HG03520 (cell line): ENCODE data around the gene DSCAM.

Source experiments
- ATAC-seq: cut with Tn5 transposase; IDR thresholded peaks from one replicate; pipeline ENCODE4 v1.9.1; 2021; ENCODE audit warnings: mild to moderate bottlenecking, moderate library complexity; ENCODE audit not compliant: unreplicated experiment

The DSCAM gene

DNA sequence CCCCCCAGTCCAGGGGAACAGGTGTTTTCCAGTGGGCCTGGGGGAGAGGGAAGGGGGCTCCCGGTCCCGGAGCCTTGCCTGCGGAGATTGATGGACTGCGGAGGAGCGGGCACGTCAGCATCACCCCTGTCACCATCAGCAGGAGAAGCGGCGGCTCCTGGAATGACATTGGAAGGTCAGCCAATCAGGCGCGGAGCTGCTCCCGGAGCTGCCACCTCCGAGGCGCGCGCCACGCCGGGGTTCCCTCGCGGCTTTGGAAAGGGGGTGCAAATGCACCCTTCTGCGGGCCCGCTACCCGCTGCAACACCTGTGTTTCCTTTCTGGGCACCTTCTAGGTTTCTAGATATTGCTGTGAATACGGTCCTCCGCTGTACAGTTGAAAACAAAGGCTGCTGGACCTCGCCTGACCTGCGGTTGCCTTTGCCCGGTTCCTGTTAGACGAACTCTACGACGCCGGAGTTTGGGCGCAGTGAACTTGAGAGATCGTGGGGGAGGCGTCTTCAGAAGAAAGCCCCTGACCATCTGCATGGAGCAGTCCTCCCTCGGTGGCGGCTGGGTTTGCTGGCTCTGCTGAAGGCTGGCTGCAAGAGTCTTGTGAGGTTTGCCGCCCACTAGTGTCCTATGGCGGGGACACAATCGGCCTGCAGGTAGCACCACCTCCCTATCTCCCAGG lies 5.3 kb downstream of the DSCAM start:
- ATAC-seq, result no peak

DNA sequence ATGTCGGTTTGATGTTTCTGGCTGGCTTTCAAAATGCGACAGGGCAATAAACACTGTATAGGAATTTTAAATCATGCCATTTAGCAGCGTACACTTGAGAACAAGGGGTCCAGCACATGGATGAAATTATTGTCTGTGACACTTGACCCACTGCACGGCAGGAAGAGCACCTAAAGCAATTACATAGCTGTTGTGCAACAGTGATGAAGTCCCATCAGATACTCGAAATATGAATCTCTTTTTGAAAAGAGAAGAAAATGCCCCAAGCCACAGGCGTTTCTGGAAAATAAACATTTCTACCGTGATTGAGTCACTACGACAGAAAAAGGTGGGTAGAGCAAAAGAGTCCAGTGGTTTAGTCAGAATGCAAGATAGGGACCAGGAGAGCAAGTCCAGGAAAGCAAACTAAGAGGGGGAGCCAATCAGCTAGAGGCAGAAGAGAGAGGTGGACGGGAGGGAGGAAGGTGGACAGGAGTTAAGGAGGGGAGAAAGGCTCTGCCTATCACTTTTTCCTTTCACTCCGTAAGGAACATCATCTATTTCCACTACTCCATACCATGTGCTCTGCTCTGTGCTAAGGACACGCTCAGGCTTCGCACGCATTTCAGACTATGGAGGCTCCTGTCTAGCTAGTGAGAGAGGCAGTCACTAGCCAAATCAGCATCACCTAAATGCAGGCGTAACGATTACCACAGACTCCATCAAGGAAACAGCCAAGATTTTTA lies 6.4 kb downstream of the DSCAM start:
- no peak for ATAC-seq

DNA sequence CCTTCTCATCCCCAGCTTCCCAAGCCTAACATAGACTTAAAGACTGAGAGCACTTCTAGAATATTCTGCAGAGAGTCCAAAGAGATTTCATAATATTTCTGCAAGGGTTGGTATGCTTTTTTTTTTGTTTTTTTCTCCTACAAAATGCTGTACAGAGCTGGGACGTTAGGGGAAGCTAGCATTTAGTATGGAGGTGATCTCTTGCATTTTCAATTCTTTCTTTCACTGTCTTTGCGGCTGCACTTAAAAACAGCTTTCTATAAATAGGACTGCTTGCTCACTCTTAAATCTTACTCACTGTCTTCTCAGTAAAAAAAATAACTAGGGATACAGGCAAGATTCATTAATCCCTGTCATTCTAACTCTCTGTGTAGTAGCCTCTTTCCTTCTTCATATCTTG lies 7.4 kb downstream of the DSCAM start:
- ATAC-seq, result no peak

DNA sequence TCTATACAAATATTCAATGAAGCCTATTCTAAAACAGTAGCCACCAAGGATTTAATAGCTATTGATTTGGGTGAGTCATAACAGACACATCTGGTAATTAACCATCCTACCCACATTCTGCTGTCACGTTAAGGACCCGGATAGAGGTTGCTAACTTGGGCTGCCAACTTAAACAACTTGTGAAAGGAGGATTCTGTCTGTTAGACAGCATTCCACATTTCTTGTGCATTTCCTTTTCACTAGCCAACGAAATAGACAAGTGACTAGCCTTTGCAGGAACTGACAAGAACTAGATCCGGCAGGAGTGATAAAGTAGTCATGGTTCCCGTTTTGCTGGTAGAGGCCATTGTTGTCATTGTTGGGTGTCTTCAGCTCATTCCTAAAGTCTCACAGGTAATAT lies 9.5 kb downstream of the DSCAM start:
- no peak for ATAC-seq

DNA sequence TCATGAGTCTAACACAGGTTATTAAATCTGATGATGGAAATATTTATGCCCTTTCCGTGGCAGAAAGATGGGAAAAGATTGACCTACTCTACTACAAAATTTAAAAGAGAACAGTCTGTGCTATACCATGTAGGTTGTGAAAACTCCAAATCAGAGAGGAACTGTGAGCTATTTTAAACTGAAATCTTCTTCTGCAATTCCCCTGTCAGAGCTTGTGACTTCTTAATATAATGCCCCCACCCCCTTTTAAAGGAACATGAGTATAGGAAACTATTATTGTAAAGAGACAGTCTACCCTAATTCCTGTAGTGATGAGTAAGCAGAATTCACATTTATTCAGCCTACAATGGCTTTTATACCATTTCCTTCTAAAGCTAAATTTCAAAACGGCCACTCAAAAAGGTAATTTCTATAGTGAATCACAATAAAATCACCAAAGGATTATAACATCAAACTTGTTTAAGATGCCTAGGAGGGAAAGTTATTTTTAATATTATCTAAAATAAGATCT lies 11.7 kb downstream of the DSCAM start:
- ATAC-seq, result no peak

DNA sequence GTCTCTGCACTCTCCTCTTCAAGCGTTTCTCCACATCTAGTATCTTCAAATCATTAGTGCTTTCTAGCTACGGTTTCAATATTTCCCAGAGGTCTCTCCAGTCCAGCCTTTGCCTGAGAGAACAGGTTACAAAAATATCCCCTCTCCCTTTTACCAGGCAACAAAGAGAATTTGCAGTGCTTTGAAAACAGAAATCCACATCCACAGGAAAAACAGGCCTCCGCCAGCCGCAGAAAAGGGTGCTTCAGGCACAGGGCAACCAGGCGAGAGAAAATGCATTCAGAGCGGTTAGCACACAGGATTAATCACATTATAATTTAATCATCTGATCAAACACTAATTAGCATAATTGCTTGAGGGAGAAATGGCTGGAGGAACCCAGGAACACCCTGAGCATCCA lies 13.8 kb downstream of the DSCAM start:
- ATAC-seq, result no peak

DNA sequence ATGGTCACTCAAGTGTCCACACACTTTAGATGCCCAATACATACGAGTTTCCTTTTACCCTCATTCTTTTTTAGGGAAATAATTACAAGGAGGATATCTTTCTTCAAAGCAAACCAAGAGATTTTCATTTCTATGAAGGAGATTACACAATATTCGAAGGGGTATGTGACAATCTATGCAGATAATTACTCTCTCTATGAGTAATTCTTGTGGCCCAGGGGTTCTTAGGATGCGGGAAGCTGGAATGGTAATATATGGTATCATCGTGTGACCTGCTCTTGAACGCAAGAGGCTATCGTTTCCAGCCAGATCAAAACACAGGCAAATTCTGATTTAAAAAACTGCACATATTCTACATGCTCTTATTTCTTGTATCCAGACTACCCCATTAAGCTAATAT lies 14.6 kb downstream of the DSCAM start:
- no peak for ATAC-seq

DNA sequence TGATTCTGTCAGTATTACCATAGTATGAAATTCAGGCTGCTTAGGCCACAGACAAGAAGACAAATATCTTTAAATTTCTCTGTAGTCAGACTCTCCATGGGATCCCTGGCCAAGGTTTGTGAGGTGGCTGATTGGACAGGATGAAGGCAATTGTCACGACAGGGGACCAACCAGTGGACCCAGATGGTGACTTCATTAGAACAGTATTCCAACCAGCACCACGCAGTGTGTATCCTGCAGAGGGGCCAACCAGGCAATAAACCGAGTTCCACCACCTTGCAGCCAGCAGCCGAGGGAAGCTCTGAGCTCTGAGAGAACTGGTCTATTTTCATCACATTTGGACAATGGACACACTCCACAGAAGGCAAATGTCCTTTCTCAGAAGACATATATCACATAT lies 16.1 kb downstream of the DSCAM start:
- ATAC-seq, result no peak

DNA sequence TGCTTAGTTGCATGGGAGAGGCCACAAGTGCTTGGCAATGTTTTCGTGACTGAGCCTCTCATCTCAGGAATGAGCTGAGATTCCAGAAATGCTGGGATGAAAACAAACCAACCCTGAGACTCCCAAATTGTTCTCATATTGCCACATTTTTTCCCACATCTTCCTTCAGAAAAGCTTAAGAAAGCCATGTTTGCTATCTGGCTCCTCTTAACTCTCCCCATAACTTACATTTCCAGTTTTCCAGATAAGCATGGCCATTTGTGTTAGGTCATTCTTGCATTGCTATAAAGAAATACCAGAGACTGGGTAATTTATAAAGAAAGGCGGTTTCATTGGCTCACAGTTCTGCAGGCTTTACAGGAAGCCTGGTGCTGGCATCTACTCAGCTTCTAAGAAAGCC lies 17.2 kb downstream of the DSCAM start:
- ATAC-seq, result no peak

DNA sequence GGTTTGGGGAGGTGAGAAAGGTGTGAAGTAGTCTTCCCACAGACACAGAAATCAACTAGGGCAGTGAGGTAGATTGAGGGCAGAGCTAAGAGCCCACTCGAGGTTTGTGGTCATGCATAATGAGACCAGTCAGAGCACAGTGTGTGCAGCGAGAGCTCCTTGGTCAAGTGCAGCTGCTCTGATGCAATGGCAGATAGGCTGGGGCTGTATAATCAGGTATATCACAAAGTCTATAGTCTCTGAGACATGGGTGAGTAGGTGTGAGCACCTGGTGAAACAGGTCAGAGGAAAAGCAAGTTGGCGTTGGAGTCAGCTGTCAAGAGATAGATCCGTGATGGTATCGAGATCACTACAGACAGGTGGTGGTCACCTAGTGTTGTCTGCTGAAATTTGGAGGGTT lies 17.6 kb downstream of the DSCAM start:
- no peak for ATAC-seq

DNA sequence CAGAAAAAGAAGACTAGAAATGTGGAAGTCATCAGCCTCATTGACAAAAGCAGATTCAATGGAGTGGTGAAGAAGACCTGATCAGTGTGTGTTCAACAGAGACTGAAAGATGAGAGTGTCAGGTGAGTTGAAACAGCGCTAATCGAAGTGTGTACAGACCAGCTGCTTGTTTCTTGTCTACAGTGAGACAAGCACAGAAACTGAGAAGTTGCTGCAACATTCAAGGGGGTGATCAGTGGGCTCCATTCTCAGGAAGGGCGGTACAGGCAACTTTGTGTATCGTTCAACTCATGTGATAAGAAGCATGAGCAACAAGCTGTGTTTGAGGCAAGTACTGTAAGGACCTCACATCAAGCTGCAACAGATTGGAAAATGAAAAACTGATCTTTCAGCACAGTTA lies 19.4 kb downstream of the DSCAM start:
- no peak for ATAC-seq

DNA sequence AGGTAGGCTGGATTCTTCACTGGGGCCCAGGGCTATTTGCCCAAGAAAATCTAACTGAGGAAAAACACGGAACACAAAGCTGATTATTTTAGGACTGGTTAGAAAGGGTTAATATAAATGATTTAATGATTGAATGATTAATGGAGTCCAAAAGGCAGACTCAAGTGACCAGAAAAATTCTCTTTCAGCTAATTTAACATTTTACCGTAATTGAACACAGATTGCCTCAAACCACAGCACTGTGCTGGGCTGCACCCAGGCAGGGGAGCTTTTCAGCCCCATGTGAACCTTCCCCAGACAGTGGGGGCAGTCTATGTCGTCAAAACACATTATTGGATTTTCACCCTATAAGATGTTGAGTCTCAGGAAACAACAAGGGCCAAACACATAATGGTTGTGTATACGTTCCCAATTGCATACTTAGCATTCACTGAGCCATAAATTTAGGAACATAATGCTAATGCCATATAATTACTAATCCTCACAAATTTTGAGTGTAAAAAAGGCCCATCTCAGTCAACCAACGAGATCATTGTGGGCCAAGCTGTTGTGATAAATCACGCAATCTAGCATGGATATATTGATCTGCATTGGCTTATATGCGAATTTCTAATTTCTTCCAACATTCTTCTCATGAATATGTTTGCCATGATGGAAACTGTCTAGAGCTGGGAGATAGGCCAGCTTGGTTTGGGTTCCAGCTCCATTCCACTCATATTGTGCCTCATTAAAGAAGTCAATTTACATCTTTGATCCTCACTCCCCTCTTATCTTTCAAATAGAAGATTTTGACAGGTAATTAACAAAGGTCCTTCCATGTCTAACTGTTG lies 27.7 kb downstream of the DSCAM start:
- ATAC-seq, result no peak

DNA sequence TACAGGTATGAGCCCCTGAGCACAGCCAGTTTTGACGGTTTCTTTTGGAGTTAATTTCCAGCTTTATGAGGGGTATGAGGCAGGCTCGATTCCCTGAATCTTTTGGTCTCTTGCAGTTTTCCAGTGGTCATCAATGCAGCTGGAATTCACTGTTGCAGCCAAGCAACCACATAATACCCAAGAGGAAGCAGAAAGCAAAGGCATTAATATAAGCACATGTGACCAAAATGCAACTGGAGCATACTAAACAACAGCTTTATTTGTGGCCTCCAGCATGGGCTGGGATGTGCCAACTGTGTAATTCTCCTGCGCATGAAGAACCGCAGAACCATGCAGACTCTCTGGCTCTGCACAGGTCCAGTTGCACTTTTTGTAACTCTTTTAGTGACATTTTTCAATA lies 33.0 kb downstream of the DSCAM start:
- ATAC-seq, result no peak

DNA sequence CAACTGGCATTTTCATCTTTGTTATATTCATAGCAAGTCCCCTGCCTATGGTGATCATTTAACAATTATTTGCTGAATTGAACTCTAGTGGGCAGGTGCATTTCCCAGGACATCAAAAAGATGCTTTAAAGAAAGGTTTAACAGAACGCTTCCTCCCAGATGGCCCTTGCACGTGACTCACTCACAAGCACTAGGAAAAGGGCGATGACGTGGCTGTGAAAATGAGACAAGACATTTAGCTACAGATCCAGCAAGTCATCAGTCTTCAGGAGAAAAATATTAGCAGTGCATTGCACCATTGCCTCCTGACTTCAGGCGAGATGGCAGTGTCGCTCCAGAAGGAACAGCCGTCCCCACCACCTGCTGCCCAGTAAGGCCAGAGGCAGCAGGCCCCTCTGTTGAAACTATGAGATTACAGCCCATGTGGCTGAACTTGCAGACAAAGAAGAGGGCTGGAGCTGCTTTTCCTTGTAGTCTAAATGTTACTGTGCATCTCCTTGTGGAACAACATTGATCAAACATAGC lies 37.2 kb downstream of the DSCAM start:
- no peak for ATAC-seq

DNA sequence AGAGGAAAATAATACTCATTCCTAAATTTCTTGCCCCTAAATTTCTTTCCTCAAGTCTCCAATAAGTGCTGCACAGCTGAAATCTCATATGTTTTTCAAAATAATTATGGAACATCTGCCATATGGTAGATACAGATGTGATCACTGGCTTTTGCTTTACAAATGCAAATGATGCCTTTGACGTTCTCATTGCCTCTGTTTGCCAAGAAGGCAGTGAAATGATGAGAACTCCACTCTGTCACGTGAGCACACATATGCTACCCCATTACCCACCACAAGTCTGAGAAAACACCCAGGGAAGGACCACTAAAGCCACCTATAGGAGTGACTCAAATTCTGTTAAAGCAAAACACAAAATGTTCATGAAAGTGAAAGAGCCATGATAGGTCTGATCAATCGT lies 43.9 kb downstream of the DSCAM start:
- no peak for ATAC-seq

DNA sequence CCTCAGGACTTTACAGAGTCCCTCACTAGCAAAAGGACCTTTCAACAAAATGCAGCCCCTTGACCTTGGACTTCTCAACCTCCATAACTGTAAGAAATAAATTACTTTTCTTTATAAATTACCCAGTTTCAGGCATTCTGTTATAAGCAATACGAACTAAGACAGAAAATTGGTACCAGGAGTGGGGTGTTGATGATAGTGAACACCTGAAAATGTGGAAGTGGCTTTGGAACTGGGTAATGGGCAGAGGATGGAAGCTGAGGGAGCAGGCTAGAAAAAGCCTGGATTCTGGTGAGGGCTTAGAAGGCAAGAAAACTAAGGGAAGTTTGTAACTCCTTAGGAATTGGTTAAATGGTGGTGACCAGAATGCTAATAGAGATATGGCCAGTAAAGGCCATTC lies 46.8 kb downstream of the DSCAM start:
- no peak for ATAC-seq

DNA sequence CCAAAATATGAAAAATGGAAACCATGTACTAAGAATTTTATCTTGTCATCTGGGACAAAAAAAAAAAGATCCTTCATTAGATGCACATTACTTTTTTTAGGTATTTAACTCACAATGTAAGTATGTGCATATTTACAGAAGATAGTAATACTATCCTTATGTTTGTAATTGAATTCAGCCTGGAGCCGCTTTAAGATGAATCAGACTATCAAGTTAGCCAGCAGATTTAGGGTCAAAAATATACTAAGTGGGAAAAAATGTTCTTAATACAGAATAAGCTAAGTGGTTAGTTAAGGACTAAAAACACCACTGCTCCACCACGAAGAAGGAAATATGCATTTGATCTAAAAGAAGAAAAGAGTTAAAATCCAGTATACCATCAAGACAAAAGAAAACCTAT lies 49.1 kb downstream of the DSCAM start:
- ATAC-seq, result no peak

DNA sequence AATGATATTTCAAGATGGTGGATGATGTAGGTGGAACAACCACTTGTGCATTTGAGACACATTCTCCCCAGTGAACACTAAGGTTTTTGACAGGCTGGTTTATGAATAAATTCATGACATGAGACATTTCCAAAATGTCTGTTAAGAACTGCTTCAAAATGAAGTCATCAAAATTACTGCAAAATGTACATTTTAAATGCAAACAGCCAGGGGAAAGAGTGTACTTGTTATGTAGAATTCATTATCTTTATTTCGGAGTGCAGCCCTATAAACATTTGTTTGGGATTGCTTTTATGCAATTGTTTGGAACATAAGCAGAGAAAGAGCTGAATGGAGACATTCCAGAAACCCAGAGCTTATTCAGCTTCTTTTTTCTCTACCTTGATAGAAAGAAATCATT lies 49.5 kb downstream of the DSCAM start:
- no peak for ATAC-seq

DNA sequence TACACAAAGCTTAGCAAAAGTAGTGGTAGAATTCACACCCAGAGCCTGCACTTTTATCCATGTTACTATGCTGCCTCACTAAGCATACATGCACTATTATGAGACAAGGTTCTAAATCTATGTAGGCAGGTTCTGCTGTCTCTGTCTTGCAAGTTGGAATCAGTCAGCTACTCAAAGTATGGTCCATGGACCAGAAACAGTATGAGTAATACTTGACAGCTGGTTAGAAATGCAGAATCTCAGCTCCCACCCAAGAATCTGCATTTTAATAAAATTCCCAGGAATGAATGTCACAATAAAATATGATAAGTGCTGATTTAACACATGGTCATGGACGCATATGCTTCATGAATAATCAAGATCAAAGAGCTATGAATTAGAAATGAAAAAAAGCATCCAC lies 50.5 kb downstream of the DSCAM start:
- no peak for ATAC-seq

DNA sequence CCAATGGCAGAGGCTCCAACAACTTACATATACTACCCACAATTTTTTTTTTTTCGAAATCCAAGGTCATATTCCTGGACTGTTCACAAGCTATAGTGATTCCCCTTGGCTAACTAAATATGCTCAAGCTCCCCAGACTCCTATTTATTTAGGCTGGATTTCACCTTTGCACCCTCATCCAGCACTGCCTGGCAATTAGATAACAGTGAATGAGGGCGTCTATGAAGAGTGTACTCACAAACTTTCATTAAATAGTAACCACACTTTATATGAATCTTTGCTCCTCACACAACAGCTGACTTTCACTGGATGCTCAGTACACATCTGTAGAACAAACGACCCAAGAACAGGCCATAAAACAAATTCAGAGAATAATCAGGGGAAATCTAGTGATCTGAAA lies 51.6 kb downstream of the DSCAM start:
- ATAC-seq, result no peak

DNA sequence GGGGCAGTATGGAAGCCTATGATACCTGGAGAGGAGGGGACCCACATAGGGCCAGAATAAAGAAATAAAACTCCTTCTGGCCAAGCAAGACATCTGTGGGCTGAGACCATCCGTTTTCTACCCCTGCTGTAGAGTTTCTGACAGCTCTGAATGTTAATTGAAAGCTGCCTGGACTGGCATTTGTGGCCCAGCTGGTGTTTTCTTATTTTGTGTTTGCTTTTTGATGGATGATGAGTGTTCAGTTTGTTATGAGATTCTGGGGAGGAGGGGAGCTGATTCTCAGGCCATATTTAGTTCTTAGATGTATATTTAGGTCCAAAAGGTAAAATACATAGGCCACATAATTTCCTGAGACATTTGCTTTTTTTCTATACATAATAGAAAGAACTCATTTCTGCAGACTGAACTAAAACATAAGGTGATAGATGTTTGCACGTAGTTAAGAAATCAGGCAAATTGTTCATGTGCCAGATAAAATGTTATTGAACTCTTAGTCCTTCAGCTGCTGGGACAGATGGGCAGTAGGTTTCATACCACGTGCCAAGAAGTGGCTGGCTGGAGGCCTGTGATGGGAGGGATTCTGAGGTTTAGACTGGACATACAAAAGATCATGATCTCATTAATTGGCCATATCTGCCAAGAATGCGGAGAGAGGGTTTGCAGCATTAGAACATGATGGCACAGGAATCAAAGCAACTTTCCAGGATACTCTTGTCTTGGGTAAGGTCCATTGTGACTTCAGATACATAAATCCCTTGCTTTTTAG lies 54.1 kb downstream of the DSCAM start:
- no peak for ATAC-seq
